Choroid plexus epithelial cell (primary cell): ENCODE results near the gene STK26.

Experiments used
- DNase-seq: peaks from one replicate; pipeline ENCODE4 v3.0.0-alpha.2; 2010; ENCODE audit warnings: low read depth
- H3K4me3 ChIP-seq: 2 replicates; pipeline ENCODE4 v1.5.1; 2011; ENCODE audit warnings: low read depth, mild to moderate bottlenecking, control low read depth, low read length, moderate library complexity
- CTCF ChIP-seq: conservative IDR thresholded peaks from 2 replicates; pipeline ENCODE4 v1.5.1; 2011; ENCODE audit warnings: low read depth, mild to moderate bottlenecking, control low read depth, inconsistent platforms, low read length, moderate library complexity

The STK26 gene

GRCh38 chrX:132017431-132018185 lies 5.5 kb upstream of the STK26 start:
- no peak for TF ChIP-seq CTCF
- no peak overlapping the region for H3K4me3 ChIP-seq
- no peak for DNase-seq

- DNase-seq = peak; percentile 6
- peak; percentile 25 for TF ChIP-seq CTCF
- peak overlapping the region; percentile 56 for H3K4me3 ChIP-seq
Observed at GRCh38 chrX:132022198-132022966, 720 bp upstream of the STK26 start.

GRCh38 chrX:132023896-132024386 lies 839 bp downstream of the STK26 start:
- DNase-seq = no peak
- TF ChIP-seq CTCF = no peak
- peak overlapping the region; percentile 56 for H3K4me3 ChIP-seq

GRCh38 chrX:132025041-132025440 lies 1.9 kb downstream of the STK26 start:
- H3K4me3 ChIP-seq = no peak overlapping the region
- no peak for TF ChIP-seq CTCF
- DNase-seq = no peak

GRCh38 chrX:132030264-132030663 lies 7.2 kb downstream of the STK26 start:
- no peak for DNase-seq
- no peak for TF ChIP-seq CTCF
- no peak overlapping the region for H3K4me3 ChIP-seq

- no peak for TF ChIP-seq CTCF
- DNase-seq = no peak
- no peak overlapping the region for H3K4me3 ChIP-seq
Observed at GRCh38 chrX:132031867-132032266, 8.8 kb downstream of the STK26 start.

- TF ChIP-seq CTCF = no peak
- H3K4me3 ChIP-seq = no peak overlapping the region
- DNase-seq = no peak
Observed at GRCh38 chrX:132033166-132033565, 10.1 kb downstream of the STK26 start.
